ENCODE results near the gene GHITM. TPM values are rescaled to one million over a fixed set of nuclear protein-coding genes. Genes with fewer than 3 reads are reported as not detected.

GHITM gene
- total and polyA plus RNA-seq, 2 of the 13 experiments (the other 11 are each of a cell fraction or from before 2014, with no cell fraction given), result 163 to 212 TPM

- no TSS peak for BruUV-seq (replicated peaks)
- FAIRE-seq, result no peak
- Histone ChIP-seq H3K4me1 (ENCODE audit: insufficient read depth, low read length) (no peaks in the 10 kb centered on the region), H3K9me3 (ENCODE audit: low read length) (no peaks in the 10 kb centered on the region), H3K27ac (ENCODE audit: extremely low read length, insufficient read depth, low read length) (no peak overlapping the region), H3K27me3 (ENCODE audit: control insufficient read depth in 1 of 2, insufficient read depth in 2 of 2, low read length in 2 of 2) (peaks cover 8 to 62% of the 10 kb centered on the region in 2 experiments), H3K9ac (ENCODE audit: insufficient read depth, low read depth, low read length) (no peak overlapping the region), H2AFZ (ENCODE audit: low read length) (no peak overlapping the region), H3K4me3 (replicated peaks in 1 of 3; ENCODE audit: insufficient read depth in 1 of 3, low read depth in 2 of 3, low read length in 3 of 3) (no peak overlapping the region), H3K79me2 (ENCODE audit: insufficient read depth, low read length) (no peaks in the 10 kb centered on the region), H4K20me1 (ENCODE audit: insufficient read depth, low read length) (no peaks in the 10 kb centered on the region), H3K36me3 (replicated peaks in 1 of 2; ENCODE audit: control insufficient read depth in 1 of 2, insufficient read depth in 2 of 2, low read length in 2 of 2) (no peaks in the 10 kb centered on the region), H3K4me2 (ENCODE audit: low read depth, low read length) (no peak overlapping the region)
- POLR2A ChIA-PET, result no interaction called here
- DNase-seq (ENCODE audit: low spot score), result no peak
- CTCF ChIA-PET (ENCODE audit: low intra/inter-chr PET ratio, low total read pairs), result no interaction called here
- in situ Hi-C loops (cut with HindIII; ENCODE audit: extremely low pct_ligation_motif_present, low pct_unique_long_range_greater_than_20kb) (no loop called here), intact Hi-C loops (cut with micrococcal nuclease; ENCODE audit: unreplicated experiment) (no loop called here)
- no peak for ATAC-seq
- 67% methylated on average over 2 of the region's 2 CpGs for WGBS (ENCODE audit: low lambda C conversion rate)
- no peak for TF ChIP-seq ZKSCAN1 (IDR thresholded peaks at IDR 0.05; ENCODE audit: low read length)
- no peak for TF ChIP-seq ZBTB44 (CRISPR knock-in tag; IDR thresholded peaks at IDR 0.05)
- TF ChIP-seq KAT2B (IDR thresholded peaks at IDR 0.05; ENCODE audit: borderline replicate concordance, low read depth, low read length), result no peak
- no peak for TF ChIP-seq ARID5B (CRISPR knock-in tag; IDR thresholded peaks at IDR 0.05)
- no peak for TF ChIP-seq ZNF766 (CRISPR knock-in tag; IDR thresholded peaks at IDR 0.05; ENCODE audit: borderline replicate concordance)
- TF ChIP-seq ZNF670 (CRISPR knock-in tag; IDR thresholded peaks at IDR 0.05; ENCODE audit: borderline replicate concordance), result no peak
- no peak for TF ChIP-seq ZNF775 (CRISPR knock-in tag; IDR thresholded peaks at IDR 0.05; ENCODE audit: borderline replicate concordance)
- TF ChIP-seq CTCF (CRISPR knock-in tag; IDR thresholded peaks at IDR 0.05), result no peak
- no peak for TF ChIP-seq ZBTB20 (CRISPR knock-in tag; IDR thresholded peaks at IDR 0.05; ENCODE audit: borderline replicate concordance, low read depth)
- no peak for TF ChIP-seq ZNF598 (CRISPR knock-in tag; IDR thresholded peaks at IDR 0.05; ENCODE audit: borderline replicate concordance)
- TF ChIP-seq WIZ (CRISPR knock-in tag; IDR thresholded peaks at IDR 0.05), result no peak
- TF ChIP-seq SP4 (CRISPR knock-in tag; IDR thresholded peaks at IDR 0.05), result no peak
- no peak for TF ChIP-seq ZNF800 (CRISPR knock-in tag; IDR thresholded peaks at IDR 0.05)
- no peak for TF ChIP-seq ZFP36L1 (CRISPR knock-in tag; IDR thresholded peaks at IDR 0.05)
- no peak for TF ChIP-seq ZNF331 (CRISPR knock-in tag; IDR thresholded peaks at IDR 0.05)
- no peak for TF ChIP-seq ZNF550 (CRISPR knock-in tag; IDR thresholded peaks at IDR 0.05; ENCODE audit: borderline replicate concordance)
- no peak for TF ChIP-seq GABPA (IDR thresholded peaks at IDR 0.05; ENCODE audit: low read depth, low read length)
- no peak for TF ChIP-seq GABPA (CRISPR knock-in tag; IDR thresholded peaks at IDR 0.05; ENCODE audit: low read depth)
These were observed 54.0 kb downstream of the GHITM start for GRCh38 chr10:84193327-84193726.

Measured in HepG2 (cell line).